Ovary (tissue), 9 donors: ENCODE results near the gene ARPP19. TPM values are rescaled to one million over a fixed set of nuclear protein-coding genes. Genes with fewer than 3 reads are reported as not detected.

Experiments used
- DNase-seq, 5 donors: peaks; one replicate each; pipeline ENCODE4 v3.0.0-alpha.2; 2019 to 2020
- H3K27ac ChIP-seq, 2 donors: fragments of 200-600 bp; one replicate each; pipeline versions ENCODE4 v1.5.1 to v1.8.0; 2019 to 2022
- H3K27me3 ChIP-seq: fragments of 200-600 bp; one replicate; pipeline ENCODE4 v1.8.0; 2022
- H3K36me3 ChIP-seq: fragments of 200-600 bp; sonication (generic); one replicate; pipeline ENCODE4 v1.5.1; 2019
- H3K4me1 ChIP-seq: one replicate; pipeline ENCODE4 v1.8.1; 2013; ENCODE audit warnings: mild to moderate bottlenecking, moderate library complexity; ENCODE audit not compliant: insufficient read depth
- H3K4me3 ChIP-seq: fragments of 200-600 bp; sonication (generic); one replicate; pipeline ENCODE4 v1.5.1; 2017
- H3K9me3 ChIP-seq, 2 donors: fragments of 200-600 bp in 1 of 2; sonication (generic) in 1 of 2; one replicate each; pipeline versions ENCODE4 v1.5.1 to v1.8.1; 2013 to 2019; ENCODE audit warnings: mild to moderate bottlenecking in 1 of 2, moderate library complexity in 1 of 2
- EP300 ChIP-seq: sonication (generic); formaldehyde crosslinking; IDR thresholded peaks from one replicate; pipeline ENCODE4 v1.6.1; 2017; ENCODE audit warnings: antibody characterized with exemption
- POLR2A ChIP-seq: fragments of 450-650 bp; IDR thresholded peaks from one replicate; pipeline ENCODE4 v1.6.1; 2017; ENCODE audit warnings: antibody characterized with exemption, mild to moderate bottlenecking, moderate library complexity
- WGBS, 3 donors: extraction: QIAGEN DNeasy Blood & Tissue Kit in 1 of 3; methylation state at CpG; one replicate each; pipeline versions ENCODE4 v1.1.5 to v1.1.7; 2013 to 2017; 5-methylcytosine and 5-hydroxymethylcytosine counted together
- intact Hi-C, 4 donors: fragments of 100-400 bp; cut with DNase I; formaldehyde crosslinking; loops; one replicate each; pipeline versions ENCODE4 v1.11.0 to v1.15.1; 2022 to 2023
- polyA plus RNA-seq, 2 donors: library from polyadenylated mRNA; stranded (reverse); fragments of 200-250 nt in 1 of 2; fragments of 350-450 nt in 1 of 2; fragmentation: Illumina TruSeq in 1 of 2; extraction: RNeasy Lipid Tissue Mini Kit (QIAGEN cat#74804) in 1 of 2; gene quantifications; one replicate each; pipeline ENCODE4 v1.2.3, GENCODE V29; 2013 to 2014
- total RNA-seq, 7 donors: library from RNA; depleted of rRNA in 2 of 7; stranded (reverse); fragments of >200 nt in 2 of 7; fragmentation: NEBNext Ultra II Directional in 3 of 7; extraction: Animal tissue kit (Norgen Biotek cat#: 25700) in 3 of 7; gene quantifications; one replicate each; pipeline versions ENCODE4 v1.1.0 to v1.2.4, GENCODE V29; 2016 to 2023
- TF ChIP-seq, protein P1 (sequence below), 3 donors: fragments of 450-650 bp in 2 of 3; fragments of 200-600 bp in 1 of 3; IDR thresholded peaks; one replicate each; pipeline versions ENCODE4 v1.5.1 to v1.8.0; 2016 to 2022; ENCODE audit warnings: antibody characterized with exemption in 3 of 3, mild to moderate bottlenecking in 1 of 3
- donor health status: DM: no; HTN: no; CAD: no; lungs with moderate emphysema.
- donor health status: DM: no; HTN: no; CAD: no.
- donor health status: Bipolar disorder and iron deficiency.
- donor health status: DM: yes; HTN: yes; CAD: no.
- donor health status: DM: no; HTN: no; CAD: no.
- donor health status: DM: yes; HTN: yes; CAD: no.

The ARPP19 gene
- total and polyA plus RNA-seq, 9 donors: 37.9 to 158 (median 125) TPM

DNA sequence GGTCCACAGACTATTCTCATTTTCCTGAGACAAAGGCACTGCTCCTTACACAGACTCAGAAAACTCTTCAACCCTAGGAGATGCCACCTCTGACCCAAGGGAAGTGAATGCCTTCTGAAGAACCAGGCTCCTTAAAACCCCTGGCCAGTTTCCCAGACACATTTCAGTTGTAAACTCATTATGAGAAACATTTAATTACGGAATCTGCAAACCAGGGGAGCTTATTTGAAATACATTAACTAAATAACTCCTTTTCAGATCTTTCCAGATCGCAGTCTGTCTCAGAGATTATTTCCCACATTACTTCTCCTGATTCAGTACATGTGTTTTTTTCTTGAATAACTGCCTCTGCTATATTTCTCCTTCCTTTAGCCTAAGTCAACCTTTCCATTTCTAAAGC is 57.7 kb downstream of the ARPP19 start:
- H3K27me3 ChIP-seq: no peaks in the 10 kb centered on the region
- no peaks in the 10 kb centered on the region for H3K36me3 ChIP-seq
- H3K9me3 ChIP-seq: no peaks in the 10 kb centered on the region
- DNase-seq: no peak
- no peak overlapping the region for H3K27ac ChIP-seq
- 77 to 80% (median 78%) methylated on average over 2 of the region's 2 CpGs for WGBS, 3 donors
- no peak overlapping the region for H3K4me3 ChIP-seq
- TF ChIP-seq, protein P1, sequence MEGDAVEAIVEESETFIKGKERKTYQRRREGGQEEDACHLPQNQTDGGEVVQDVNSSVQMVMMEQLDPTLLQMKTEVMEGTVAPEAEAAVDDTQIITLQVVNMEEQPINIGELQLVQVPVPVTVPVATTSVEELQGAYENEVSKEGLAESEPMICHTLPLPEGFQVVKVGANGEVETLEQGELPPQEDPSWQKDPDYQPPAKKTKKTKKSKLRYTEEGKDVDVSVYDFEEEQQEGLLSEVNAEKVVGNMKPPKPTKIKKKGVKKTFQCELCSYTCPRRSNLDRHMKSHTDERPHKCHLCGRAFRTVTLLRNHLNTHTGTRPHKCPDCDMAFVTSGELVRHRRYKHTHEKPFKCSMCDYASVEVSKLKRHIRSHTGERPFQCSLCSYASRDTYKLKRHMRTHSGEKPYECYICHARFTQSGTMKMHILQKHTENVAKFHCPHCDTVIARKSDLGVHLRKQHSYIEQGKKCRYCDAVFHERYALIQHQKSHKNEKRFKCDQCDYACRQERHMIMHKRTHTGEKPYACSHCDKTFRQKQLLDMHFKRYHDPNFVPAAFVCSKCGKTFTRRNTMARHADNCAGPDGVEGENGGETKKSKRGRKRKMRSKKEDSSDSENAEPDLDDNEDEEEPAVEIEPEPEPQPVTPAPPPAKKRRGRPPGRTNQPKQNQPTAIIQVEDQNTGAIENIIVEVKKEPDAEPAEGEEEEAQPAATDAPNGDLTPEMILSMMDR (IDR thresholded peaks at IDR 0.05): no peak
- TF ChIP-seq POLR2A (no peak), EP300 (no peak)
- intact Hi-C loops: no loop called here
- no peaks in the 10 kb centered on the region for H3K4me1 ChIP-seq

DNA sequence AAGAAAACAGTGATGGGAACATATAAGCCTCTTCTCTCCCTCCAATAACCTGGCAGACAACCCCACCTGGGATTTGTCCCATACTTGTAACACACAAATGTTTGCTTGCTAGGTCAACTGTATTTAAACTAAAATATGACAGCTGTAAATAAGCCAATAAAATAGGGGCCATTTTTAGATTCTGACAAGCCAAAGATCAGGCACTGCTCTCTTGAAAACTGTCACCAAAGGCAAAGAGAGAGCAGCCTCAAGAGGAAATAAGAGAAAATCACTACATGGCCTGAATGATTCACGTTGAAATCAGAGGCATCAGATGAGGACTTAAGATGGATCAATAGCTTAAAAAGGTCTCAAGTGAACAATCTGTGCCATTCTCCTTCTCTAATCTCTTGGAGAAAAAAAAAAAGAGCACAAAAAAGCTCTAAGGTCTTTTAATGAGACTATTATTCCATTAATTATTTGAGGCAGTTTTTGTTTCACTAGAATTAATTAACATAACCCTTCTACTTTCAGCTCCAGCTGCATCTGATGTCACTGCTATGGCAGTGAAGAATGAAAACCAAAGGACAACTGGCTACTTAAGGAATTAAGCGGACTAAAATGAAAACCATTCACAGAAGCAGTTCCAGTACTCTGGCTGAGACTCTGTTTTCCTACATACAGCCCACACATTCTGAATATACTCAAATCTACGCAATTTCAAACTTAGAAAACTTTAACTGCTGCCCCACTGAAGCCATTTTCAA is 59.2 kb downstream of the ARPP19 start:
- DNase-seq: no peak
- H3K36me3 ChIP-seq: no peaks in the 10 kb centered on the region
- H3K4me1 ChIP-seq: no peaks in the 10 kb centered on the region
- WGBS, 3 donors: 86 to 89% (median 86%) methylated on average over 3 of the region's 3 CpGs
- no peaks in the 10 kb centered on the region for H3K9me3 ChIP-seq
- H3K4me3 ChIP-seq: no peak overlapping the region
- no peaks in the 10 kb centered on the region for H3K27me3 ChIP-seq
- TF ChIP-seq, protein P1 (IDR thresholded peaks at IDR 0.05): no peak
- TF ChIP-seq POLR2A (no peak), EP300 (no peak)
- H3K27ac ChIP-seq: no peak overlapping the region
- intact Hi-C loops: no loop called here

DNA sequence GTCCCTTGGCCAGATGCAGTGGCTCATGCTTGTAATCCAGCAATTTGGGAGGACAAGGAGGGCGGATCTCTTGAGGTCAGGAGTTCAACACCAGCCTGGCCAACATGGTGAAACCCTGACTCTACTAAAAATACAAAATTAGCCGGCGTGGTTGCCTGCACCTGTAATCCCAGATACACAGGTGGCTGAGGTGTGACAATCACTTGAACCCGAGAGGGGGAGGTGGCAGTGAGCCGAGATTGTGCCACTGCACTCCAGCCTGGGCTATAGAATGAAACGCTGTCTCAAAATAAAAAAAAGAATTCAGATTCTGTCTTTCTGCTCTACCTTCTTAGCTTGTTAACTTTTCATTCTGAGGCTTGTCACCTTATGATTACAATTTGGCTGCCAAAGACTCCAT is 62.3 kb downstream of the ARPP19 start:
- H3K27ac ChIP-seq: no peak overlapping the region
- TF ChIP-seq, protein P1 (IDR thresholded peaks at IDR 0.05): no peak
- TF ChIP-seq POLR2A: no peak
- TF ChIP-seq EP300: no peak
- no peaks in the 10 kb centered on the region for H3K4me1 ChIP-seq
- intact Hi-C loops: no loop called here
- no peak for DNase-seq
- no peaks in the 10 kb centered on the region for H3K36me3 ChIP-seq
- WGBS, 3 donors: 76 to 82% (median 77%) methylated on average over 6 of the region's 6 CpGs
- no peaks in the 10 kb centered on the region for H3K27me3 ChIP-seq
- no peaks in the 10 kb centered on the region for H3K9me3 ChIP-seq
- H3K4me3 ChIP-seq: no peak overlapping the region

DNA sequence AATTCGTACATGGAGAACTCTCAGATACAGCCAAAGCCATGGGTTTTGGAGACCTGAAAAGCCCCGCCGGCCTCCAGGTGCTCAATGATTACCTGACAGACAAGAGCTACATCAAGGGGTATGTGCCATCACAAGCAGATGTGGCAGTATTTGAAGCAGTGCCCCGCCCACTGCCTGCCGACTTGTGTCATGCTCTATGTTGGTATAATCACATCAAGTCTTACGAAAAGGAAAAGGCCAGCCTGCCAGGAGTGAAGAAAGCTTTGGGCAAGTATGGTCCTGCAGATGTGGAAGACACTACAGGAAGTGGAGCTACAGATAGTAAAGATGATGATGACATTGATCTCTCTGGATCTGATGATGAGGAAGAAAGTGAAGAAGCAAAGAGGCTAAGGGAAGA is 63.7 kb downstream of the ARPP19 start:
- H3K27ac ChIP-seq: no peak overlapping the region
- no peaks in the 10 kb centered on the region for H3K27me3 ChIP-seq
- 93 to 96% (median 93%) methylated on average over 6 of the region's 6 CpGs for WGBS, 3 donors
- H3K36me3 ChIP-seq: no peaks in the 10 kb centered on the region
- H3K4me3 ChIP-seq: no peak overlapping the region
- H3K9me3 ChIP-seq: no peaks in the 10 kb centered on the region
- no peak for TF ChIP-seq POLR2A
- TF ChIP-seq EP300: no peak
- TF ChIP-seq, protein P1 (IDR thresholded peaks at IDR 0.05): no peak
- no peak for DNase-seq
- H3K4me1 ChIP-seq: no peaks in the 10 kb centered on the region
- intact Hi-C loops: no loop called here
